ENCODE measurements around the gene GLRB.

The GLRB gene

GRCh38 chr4:157075811-157076577 lies at the start of gene GLRB:
Gene GLRB, plus strand, starts transcription at chr4:157076150. Its CDS starts 1,875 bp downstream, at chr4:157078025.
- DNase-seq (ENCODE audit: low read depth), result no peak
- H3K4me3 ChIP-seq (ENCODE audit: low read depth, low read length), result no peak within 1 kb of the TSS

GRCh38 chr4:157035471-157035870 lies 40.5 kb upstream of the GLRB start:
- TF ChIP-seq CTCF (IDR thresholded peaks at IDR 0.05; ENCODE audit: low read depth, low read length, missing control alignments), result no peak
- no peak for DNase-seq (ENCODE audit: low read depth)
- H3K4me3 ChIP-seq (ENCODE audit: low read depth, low read length), result no peak overlapping the region

More at GRCh38 chr4:157075811-157076577, at the start of gene GLRB:
- TF ChIP-seq CTCF (IDR thresholded peaks at IDR 0.05; ENCODE audit: low read depth, low read length, missing control alignments), result no peak

GRCh38 chr4:157040405-157040804 lies 35.5 kb upstream of the GLRB start:
- no peak overlapping the region for H3K4me3 ChIP-seq (ENCODE audit: low read depth, low read length)
- TF ChIP-seq CTCF (IDR thresholded peaks at IDR 0.05; ENCODE audit: low read depth, low read length, missing control alignments), result no peak
- no peak for DNase-seq (ENCODE audit: low read depth)

GRCh38 chr4:157043131-157043530 lies 32.8 kb upstream of the GLRB start:
- no peak for TF ChIP-seq CTCF (IDR thresholded peaks at IDR 0.05; ENCODE audit: low read depth, low read length, missing control alignments)
- H3K4me3 ChIP-seq (ENCODE audit: low read depth, low read length), result no peak overlapping the region
- DNase-seq (ENCODE audit: low read depth), result no peak

- peak; percentile 58 for TF ChIP-seq CTCF (IDR thresholded peaks at IDR 0.05; ENCODE audit: low read depth, low read length, missing control alignments)
- no peak overlapping the region for H3K4me3 ChIP-seq (ENCODE audit: low read depth, low read length)
- no peak for DNase-seq (ENCODE audit: low read depth)
These were observed 30.3 kb upstream of the GLRB start for GRCh38 chr4:157045507-157046127.

GRCh38 chr4:157048248-157048647 lies 27.7 kb upstream of the GLRB start:
- no peak overlapping the region for H3K4me3 ChIP-seq (ENCODE audit: low read depth, low read length)
- no peak for DNase-seq (ENCODE audit: low read depth)
- no peak for TF ChIP-seq CTCF (IDR thresholded peaks at IDR 0.05; ENCODE audit: low read depth, low read length, missing control alignments)

All from GM12864 (cell line).